GM12874 (cell line): ENCODE data around the gene ABL1.

Experiments used
- TF ChIP-seq, protein P1 (sequence below): IDR thresholded peaks from 2 replicates; pipeline ENCODE4 v1.5.1; 2011; ENCODE audit warnings: low read depth, mild to moderate bottlenecking, control low read depth, low read length, moderate library complexity; ENCODE audit not compliant: insufficient read depth

ABL1 gene

GRCh38 chr9:130887494-130888144 lies 52.6 kb downstream of the ABL1 start:
- TF ChIP-seq, protein P1, sequence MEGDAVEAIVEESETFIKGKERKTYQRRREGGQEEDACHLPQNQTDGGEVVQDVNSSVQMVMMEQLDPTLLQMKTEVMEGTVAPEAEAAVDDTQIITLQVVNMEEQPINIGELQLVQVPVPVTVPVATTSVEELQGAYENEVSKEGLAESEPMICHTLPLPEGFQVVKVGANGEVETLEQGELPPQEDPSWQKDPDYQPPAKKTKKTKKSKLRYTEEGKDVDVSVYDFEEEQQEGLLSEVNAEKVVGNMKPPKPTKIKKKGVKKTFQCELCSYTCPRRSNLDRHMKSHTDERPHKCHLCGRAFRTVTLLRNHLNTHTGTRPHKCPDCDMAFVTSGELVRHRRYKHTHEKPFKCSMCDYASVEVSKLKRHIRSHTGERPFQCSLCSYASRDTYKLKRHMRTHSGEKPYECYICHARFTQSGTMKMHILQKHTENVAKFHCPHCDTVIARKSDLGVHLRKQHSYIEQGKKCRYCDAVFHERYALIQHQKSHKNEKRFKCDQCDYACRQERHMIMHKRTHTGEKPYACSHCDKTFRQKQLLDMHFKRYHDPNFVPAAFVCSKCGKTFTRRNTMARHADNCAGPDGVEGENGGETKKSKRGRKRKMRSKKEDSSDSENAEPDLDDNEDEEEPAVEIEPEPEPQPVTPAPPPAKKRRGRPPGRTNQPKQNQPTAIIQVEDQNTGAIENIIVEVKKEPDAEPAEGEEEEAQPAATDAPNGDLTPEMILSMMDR, result no peak

DNA sequence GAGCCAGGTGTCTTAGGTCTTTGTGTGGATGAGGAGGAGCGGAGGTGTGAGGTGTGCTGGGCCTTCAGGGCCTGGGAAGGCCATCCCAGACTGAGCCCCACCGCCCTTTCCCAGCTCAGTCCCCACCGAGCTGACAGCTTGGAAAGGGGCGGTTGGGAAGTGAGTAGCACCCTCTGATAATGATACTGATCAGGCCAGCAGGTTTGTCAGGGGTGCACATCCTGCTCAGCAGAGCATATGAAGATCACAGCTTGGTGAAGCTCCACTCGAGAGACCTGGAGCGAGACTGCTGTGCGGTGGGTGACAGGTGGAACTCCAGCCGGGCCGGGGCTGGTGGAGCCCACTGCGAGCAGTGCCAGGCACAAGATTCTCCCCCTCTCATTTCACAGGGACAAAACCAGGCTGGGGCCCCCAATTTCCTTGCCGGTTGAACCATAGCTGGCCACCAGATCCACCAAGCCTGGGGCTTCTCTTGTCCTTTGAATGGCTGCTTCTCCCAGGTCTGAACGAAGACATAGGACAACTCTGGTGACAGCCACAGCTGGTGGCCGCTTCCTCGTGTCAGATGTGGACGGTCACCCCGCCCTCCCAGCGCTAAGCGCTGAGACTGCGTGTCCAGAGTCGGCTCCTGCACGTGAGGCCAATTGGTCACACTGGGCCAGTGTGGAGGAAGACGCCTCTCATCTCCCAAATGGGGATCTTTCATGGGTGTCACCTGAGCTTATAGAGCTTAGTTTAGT lies 53.3 kb downstream of the ABL1 start:
- TF ChIP-seq, protein P1, result no peak

DNA sequence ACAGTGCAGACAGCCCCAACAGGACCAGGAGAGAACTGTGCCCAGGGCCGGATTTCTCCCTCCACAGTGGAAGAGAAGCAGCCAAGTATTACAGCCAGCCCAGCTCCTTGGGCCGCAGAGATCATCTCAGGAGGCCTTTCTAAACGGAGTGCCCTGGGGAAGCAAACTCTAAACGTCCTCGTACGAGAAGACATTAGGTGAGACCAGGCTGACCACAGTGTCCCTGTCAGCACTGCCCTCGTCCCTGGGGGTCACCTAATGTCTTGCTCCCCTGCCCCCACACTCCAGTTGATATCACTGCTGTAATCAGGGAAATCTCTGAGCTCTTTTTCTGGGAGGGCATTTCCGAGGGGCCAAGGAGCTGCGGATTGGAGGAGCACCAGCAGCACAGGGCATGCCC lies 55.1 kb downstream of the ABL1 start:
- TF ChIP-seq, protein P1, result no peak

DNA sequence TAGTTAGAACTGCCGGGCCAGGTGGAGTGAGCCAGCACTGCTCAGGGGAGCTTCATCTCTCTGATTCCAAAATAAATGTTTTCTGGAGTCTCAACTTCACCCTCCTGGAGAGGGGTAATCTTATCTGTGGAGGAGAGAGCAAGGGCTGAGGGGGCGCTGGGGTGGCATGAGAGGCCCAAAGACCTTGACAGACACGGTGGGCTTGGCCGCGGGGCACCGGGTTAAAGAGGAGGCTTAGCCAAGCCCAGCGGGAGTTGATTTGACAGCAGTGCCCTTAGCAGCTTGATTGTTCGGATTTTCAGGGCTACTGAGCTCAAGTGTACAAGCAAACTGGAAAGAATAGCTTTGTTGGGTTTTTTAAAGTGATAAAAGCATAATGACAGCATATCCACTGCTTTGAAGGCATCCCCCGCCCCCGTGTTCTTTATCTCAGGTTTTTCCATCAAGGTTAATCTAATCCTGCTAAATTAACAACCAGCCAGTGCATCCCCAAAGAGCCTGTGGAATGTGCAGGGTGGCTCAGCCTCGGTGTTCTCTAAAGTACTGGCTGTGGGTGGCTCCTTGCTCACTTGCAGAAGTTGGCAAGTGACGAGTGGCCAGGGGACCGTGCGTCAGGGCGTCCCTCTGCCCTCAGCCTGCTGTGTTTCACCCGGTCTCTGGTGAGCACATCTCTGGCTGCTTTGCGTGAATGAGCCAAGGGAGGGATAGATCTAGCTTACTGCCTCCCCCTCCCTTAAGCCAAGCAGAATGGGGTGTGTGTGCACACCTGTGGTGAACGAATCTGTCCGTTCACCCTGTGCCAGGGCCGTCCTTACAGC lies 56.0 kb downstream of the ABL1 start:
- TF ChIP-seq, protein P1, result no peak

DNA sequence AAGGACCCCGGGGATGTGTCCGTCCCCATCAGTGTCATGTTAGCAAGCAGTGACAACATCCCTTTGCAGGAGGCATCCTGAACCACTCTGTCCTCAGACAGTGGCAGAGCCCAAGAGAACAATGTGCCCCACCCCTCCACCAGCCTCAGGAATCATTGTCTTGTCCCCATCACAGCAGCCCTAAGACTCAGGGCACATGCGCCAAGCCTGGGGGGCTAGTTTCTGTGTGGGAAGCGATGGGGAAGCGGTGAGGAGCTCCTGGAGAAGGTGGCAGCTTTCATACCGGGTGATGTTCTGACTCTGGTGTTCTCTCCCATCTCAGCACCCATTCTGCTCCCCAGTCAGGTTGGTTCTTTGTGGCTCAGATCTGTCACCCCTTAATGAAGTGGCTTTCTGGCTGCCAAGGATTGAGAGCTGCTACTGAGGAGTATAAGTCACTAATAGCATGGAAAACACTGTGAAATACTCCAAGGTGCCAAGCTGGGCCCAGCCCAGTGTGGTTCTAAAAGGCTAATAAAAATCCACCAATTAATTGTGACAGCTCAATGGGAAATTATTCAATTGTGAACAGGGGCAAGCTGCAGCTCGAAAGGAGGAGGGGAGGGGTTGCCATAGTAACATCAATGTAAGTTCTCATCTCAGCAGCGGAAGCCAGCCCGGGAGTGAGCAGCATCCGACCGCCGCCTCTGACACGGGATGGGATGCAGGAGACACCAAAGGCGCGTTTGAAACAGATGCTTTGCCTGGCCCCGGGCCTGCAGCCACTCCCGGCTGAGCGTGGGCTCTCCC lies 56.8 kb downstream of the ABL1 start:
- TF ChIP-seq, protein P1, result no peak

DNA sequence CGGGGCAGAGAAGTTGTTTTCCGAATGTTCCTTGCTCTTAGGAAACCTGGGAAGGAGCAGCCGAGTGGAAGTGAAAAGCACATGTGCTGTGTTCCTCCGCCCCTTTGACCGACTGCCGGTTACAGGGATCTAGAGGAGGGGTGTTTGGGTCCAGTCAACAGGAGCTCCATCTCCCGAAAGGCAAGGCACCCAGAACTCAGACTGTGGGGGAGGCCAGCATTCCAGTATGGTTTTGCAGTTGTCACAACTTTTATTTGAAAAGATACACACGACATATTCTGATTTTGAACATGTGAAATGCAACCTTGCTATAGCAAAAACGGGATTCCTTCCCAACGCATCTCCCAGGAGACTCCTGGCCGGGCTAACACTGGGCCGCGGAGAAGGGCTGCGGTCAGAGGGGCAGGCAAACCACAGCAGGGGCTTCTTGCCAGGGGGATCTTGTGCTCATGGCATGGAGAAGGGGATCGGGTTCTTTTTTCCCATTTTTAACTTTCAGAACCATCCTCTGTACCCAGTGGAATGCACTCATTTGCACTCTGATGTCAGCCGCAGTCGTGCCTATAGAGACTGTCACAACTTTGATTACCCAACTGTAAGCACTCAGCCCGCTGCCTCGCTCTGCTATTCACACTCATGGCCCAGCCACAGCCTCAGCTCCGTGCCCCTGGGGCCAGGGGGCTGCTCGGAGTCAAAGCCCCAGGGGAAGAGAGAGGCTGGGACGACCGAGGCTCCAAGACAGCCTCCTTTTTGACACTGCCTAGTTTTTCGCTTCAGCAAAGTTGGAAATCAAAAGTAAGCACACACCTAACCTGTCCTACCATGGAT lies 57.6 kb downstream of the ABL1 start:
- TF ChIP-seq, protein P1, result no peak
